PFSK-1 (cell line): ENCODE results near the gene SLC35E3.

Source experiments
- POLR2AphosphoS5 ChIP-seq: IDR thresholded peaks from 2 replicates; pipeline ENCODE4 v1.6.1; 2012; ENCODE audit warnings: low read depth, mild to moderate bottlenecking, control low read depth, low read length, moderate library complexity
- REST ChIP-seq, 2 experiments: IDR thresholded peaks; 2 replicates each; pipeline versions ENCODE4 v1.6.1 to v1.8.0; 2011 to 2012; ENCODE audit warnings: low read depth in 2 of 2, low read length in 2 of 2, control low read depth in 1 of 2, inconsistent platforms in 1 of 2, mild to moderate bottlenecking in 1 of 2, moderate library complexity in 1 of 2; ENCODE audit not compliant: insufficient read depth in 1 of 2
- SIN3A ChIP-seq: IDR thresholded peaks from 2 replicates; pipeline ENCODE4 v1.6.1; 2012; ENCODE audit warnings: mild to moderate bottlenecking, low read length, moderate library complexity, borderline replicate concordance; ENCODE audit not compliant: insufficient read depth

GRCh38 chr12:68798882-68799234, 52.9 kb downstream of the SLC35E3 start:
- TF ChIP-seq REST (IDR thresholded peaks at IDR 0.05; ENCODE audit: insufficient read depth in 1 of 2, low read depth in 2 of 2, low read length in 2 of 2) (no peak), POLR2AphosphoS5 (no peak), SIN3A (no peak)
